Measurements from ENCODE around the gene DNAJB6. TPM values are rescaled to one million over a fixed set of nuclear protein-coding genes. Genes with fewer than 3 reads are reported as not detected.

Gene DNAJB6
- total RNA-seq, 2 donors from 2014 or later, result 116 to 154 TPM

DNA sequence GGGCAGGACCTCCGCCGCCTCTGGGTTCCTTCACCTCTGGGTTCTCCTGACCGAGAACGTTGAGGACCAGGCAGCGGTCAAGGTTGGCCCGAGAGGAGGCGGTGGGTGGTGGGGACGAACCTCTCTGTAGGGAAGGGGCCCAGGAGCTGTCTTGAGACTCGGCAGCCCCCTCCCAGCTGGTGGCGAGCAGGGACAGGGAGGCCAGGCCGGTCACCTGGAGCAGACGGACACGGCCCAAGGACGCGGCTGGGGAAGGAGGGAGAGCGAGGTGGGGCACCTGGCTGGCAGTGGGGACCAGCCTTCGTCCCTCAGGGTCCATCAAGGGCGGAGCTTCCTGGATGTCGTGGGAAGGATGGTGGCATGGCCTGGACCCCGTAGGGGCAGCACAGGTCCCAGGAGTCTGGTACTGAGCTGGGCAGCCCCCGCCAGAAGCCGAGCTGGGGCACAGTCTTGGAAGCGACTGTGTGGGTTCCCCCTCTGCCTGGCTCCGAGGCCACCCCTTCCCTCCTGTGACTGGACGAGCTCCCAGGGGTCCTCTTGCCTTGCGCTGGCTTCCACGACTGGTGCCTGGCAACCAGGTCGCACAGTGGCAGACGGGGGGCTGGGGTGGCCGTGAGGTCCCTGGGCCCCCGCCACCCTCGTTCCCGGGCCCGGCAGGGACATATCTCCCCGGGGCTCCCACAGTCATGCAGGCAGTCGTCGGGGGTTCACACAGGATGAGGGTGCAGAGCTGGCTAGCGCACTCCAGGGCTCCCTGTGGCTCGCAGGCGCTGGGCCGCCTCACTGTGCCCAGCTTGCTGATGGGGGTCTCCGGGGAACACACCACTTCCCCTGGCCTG is 89.9 kb downstream of the DNAJB6 start:
- Histone ChIP-seq H3K9me3 (no peaks in the 10 kb centered on the region), H3K27ac (no peak overlapping the region), H3K4me1 (ENCODE audit: control insufficient read depth in 1 of 2, low read depth in 2 of 2) (no peaks in the 10 kb centered on the region), H3K27me3 (replicated peaks; ENCODE audit: insufficient read depth) (no peaks in the 10 kb centered on the region), H3K4me3 (no peak overlapping the region), H3K36me3 (no peaks in the 10 kb centered on the region)
- TF ChIP-seq, protein P1, sequence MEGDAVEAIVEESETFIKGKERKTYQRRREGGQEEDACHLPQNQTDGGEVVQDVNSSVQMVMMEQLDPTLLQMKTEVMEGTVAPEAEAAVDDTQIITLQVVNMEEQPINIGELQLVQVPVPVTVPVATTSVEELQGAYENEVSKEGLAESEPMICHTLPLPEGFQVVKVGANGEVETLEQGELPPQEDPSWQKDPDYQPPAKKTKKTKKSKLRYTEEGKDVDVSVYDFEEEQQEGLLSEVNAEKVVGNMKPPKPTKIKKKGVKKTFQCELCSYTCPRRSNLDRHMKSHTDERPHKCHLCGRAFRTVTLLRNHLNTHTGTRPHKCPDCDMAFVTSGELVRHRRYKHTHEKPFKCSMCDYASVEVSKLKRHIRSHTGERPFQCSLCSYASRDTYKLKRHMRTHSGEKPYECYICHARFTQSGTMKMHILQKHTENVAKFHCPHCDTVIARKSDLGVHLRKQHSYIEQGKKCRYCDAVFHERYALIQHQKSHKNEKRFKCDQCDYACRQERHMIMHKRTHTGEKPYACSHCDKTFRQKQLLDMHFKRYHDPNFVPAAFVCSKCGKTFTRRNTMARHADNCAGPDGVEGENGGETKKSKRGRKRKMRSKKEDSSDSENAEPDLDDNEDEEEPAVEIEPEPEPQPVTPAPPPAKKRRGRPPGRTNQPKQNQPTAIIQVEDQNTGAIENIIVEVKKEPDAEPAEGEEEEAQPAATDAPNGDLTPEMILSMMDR (IDR thresholded peaks at IDR 0.05), result no peak
- ATAC-seq (ENCODE audit: insufficient number of reproducible peaks, low FRiP score, low read depth), result no peak
- DNase-seq (ENCODE audit: low spot score), result no peak

DNA sequence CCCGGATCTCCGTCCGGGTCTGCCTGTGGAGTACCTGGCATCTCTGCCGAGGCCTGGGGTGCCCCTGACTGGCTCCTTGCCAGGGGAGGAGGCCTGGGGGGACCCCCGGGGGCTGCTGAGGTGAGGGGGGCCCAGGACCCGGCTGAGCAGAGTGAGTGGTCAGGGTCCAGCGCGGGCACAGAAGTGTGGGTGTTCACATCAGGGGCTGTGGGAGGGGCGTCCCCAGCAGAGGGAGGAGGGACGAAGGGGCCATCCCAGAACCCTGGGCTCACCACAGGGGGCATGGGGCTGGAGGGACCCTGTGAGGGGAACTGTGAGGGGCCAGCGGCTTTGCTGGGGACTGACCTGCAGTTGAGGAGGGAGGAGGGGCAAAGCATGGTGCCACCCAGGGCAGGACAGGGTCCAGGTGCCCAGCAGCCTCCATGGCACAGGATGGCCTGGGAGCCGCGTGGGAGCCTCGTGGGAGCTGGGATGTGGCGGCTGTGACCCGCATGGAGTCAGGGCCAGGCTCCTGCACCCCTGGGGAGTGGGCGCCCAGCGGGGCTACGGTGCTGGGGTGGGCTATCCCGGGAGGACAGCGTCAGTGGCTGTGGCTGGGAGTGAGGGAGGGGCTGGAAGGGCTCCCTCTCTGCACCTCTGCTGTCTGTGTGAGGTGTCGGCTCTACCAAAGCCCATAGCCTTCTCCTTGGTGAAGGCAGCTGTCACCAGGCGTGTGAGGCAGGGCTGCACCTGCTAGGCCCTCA is 91.2 kb downstream of the DNAJB6 start:
- ATAC-seq (ENCODE audit: insufficient number of reproducible peaks, low FRiP score, low read depth) (no peak), DNase-seq (ENCODE audit: low spot score) (no peak)
- no peaks in the 10 kb centered on the region for H3K27me3 ChIP-seq (replicated peaks; ENCODE audit: insufficient read depth)
- no peaks in the 10 kb centered on the region for H3K36me3 ChIP-seq
- peaks cover 5 to 9% of the 10 kb centered on the region in 2 donors for H3K4me1 ChIP-seq (ENCODE audit: control insufficient read depth in 1 of 2, low read depth in 2 of 2)
- TF ChIP-seq, protein P1 (IDR thresholded peaks at IDR 0.05), result no peak
- H3K4me3 ChIP-seq, result no peak overlapping the region
- H3K9me3 ChIP-seq, result no peaks in the 10 kb centered on the region
- no peak overlapping the region for H3K27ac ChIP-seq

DNA sequence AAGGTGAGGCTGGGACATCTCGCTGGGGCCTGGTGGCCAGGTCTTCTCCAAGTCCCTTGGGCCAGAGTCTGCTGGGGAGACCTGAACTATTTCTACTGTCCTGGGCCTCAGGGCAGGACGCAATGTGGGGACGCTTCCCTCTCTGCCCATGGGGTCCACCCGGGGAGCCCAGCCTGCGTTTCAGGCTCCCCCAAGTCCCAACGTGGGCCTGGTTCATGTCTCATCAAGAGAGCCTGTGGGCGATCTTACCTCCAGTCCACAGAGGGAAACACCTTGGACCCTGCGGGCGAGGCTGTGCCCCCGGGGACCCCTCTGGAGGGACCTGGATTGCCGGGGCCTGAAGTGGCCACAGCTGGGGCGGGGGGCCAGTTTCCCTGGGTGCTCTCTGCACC is 91.7 kb downstream of the DNAJB6 start:
- Histone ChIP-seq H3K4me3 (no peak overlapping the region), H3K9me3 (no peaks in the 10 kb centered on the region), H3K36me3 (no peaks in the 10 kb centered on the region), H3K27me3 (replicated peaks; ENCODE audit: insufficient read depth) (no peaks in the 10 kb centered on the region), H3K27ac (no peak overlapping the region), H3K4me1 (ENCODE audit: control insufficient read depth in 1 of 2, low read depth in 2 of 2) (peaks cover 5 to 9% of the 10 kb centered on the region in 2 donors)
- no peak for DNase-seq (ENCODE audit: low spot score)
- TF ChIP-seq, protein P1 (IDR thresholded peaks at IDR 0.05), result no peak
- ATAC-seq (ENCODE audit: insufficient number of reproducible peaks, low FRiP score, low read depth), result no peak

DNA sequence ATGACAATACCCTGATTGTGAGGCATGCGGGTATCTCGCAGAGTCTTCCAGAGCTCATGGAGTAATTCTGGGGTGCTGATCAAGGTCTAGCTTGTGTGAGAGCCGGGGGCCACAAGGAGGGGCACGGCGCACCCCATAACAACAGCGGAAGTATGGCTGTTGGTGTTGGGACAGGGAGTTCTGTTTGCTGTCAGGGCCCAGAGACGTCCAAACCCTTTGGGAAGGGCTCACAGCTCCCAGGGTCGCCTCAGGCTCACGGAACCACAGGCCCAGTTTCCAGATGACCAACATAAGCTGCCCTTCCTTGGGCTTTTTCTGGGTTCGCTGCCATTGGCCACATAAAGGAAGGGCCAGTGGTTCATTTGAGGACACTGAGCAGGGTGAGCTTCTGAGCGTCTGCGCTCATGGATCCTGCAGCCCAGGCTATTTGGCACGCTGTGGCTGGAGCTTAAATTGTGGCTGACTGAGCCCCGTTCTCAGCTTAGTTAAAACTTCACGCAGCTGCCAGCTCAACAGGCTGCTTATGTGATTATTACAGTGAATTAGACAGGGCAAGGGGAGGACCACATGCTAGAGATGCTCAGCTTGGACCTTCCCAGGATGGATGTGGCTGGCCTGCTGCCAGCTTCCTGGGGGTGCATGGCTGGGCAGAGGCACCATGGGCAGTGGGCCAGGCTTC is 92.3 kb downstream of the DNAJB6 start:
- DNase-seq (ENCODE audit: low spot score), result no peak
- Histone ChIP-seq H3K9me3 (no peaks in the 10 kb centered on the region), H3K4me3 (no peak overlapping the region), H3K27me3 (replicated peaks; ENCODE audit: insufficient read depth) (no peaks in the 10 kb centered on the region), H3K4me1 (ENCODE audit: control insufficient read depth in 1 of 2, low read depth in 2 of 2) (peaks cover 5 to 9% of the 10 kb centered on the region in 2 donors), H3K36me3 (no peaks in the 10 kb centered on the region), H3K27ac (no peak overlapping the region)
- no peak for ATAC-seq (ENCODE audit: insufficient number of reproducible peaks, low FRiP score, low read depth)
- TF ChIP-seq, protein P1 (IDR thresholded peaks at IDR 0.05), result no peak

Data from thoracic aorta (tissue), 2 donors.